Measurements from ENCODE around the gene ZNF689.

The ZNF689 gene

GRCh38 chr16:30559690-30560089 lies 50.5 kb downstream of the ZNF689 start:
- no peak for DNase-seq

GRCh38 chr16:30558789-30559377 lies 51.3 kb downstream of the ZNF689 start:
- no peak for DNase-seq

- DNase-seq, result peak; percentile 90
Observed at GRCh38 chr16:30557957-30558788, 52.0 kb downstream of the ZNF689 start, which contains the start of gene ZNF764. ZNF764 (minus strand) TSS chr16:30558374; CDS start chr16:30558182, 192 bp downstream.

- no peak for DNase-seq
Observed at GRCh38 chr16:30557707-30557956, 52.6 kb downstream of the ZNF689 start.

- DNase-seq, result no peak
Observed at GRCh38 chr16:30556125-30556473, 54.1 kb downstream of the ZNF689 start.

- DNase-seq, result no peak
Observed at GRCh38 chr16:30555315-30556124, 54.7 kb downstream of the ZNF689 start.

GRCh38 chr16:30554557-30555314 lies 55.5 kb downstream of the ZNF689 start:
- no peak for DNase-seq

GRCh38 chr16:30553393-30553899 lies 56.7 kb downstream of the ZNF689 start:
- DNase-seq, result no peak

GRCh38 chr16:30552956-30553355 lies 57.2 kb downstream of the ZNF689 start:
- DNase-seq, result no peak

All from kidney glomerular epithelial cell (primary cell).